Stimulated activated effector memory CD8-positive, alpha-beta T cell treated with anti-CD3 and anti-CD28 coated beads, Interleukin-12 subunit alpha, Interleukin-12 subunit beta, amount 100 ng/mL, for 72 hours (primary cell): ENCODE data around the gene SLPI.

Experiments used
- ATAC-seq: fragments of 150-1000 bp; cut with Tn5 transposase; 2 replicates; pipeline ENCODE4 v1.10.0; 2021
- DNase-seq, 2 donors: peaks; one replicate each; pipeline ENCODE4 v3.0.0; 2021 to 2022; ENCODE audit warnings: low spot score in 2 of 2
- H3K27ac Mint-ChIP-seq: one replicate; pipeline ENCODE4 v1.8.0; 2022; ENCODE audit warnings: mild to moderate bottlenecking, mixed read lengths
- H3K36me3 Mint-ChIP-seq: one replicate; pipeline ENCODE4 v1.8.0; 2022; ENCODE audit warnings: mild to moderate bottlenecking, mixed read lengths
- H3K4me1 Mint-ChIP-seq: one replicate; pipeline ENCODE4 v1.8.0; 2022; ENCODE audit warnings: mixed read lengths
- H3K4me3 Mint-ChIP-seq: one replicate; pipeline ENCODE4 v1.8.0; 2022; ENCODE audit warnings: mild to moderate bottlenecking, mixed read lengths
- H3K9me3 Mint-ChIP-seq: one replicate; pipeline ENCODE4 v1.8.0; 2022; ENCODE audit warnings: mixed read lengths

SLPI gene

DNA sequence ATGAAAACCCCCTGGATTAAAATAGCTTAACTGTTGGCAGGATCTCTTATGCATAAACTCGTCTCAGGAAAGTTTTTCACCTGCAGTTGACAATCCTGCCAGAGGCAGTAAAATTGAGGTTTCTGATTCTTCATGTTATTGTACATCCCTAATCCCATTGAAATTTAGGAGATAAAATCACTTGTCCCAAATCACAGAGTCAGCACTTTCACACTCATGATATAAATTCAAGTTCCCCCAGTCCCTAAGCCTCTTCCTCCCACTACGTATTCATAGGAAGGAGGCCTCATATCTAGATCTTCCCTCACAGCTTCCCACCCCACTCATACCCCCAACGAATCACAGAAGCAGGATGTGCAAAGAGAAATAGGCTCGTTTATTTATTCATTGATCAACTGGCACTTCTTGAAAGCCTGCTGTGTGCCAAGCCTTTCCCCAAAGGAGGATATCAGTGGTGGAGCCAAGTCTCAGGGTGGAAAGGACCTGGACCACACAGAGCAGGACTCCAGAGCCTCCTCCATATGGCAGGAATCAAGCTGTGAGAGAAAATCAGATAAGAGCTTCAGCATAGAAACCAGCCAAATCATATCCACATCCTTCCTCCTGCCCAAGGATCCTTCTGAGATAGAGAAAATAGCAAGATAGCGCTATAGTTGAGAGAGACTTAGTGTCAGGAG lies 2.3 kb downstream of the SLPI start:
- no peak overlapping the region for H3K4me3 Mint-ChIP-seq
- DNase-seq (no peak), ATAC-seq (no peak)
- H3K9me3 Mint-ChIP-seq: no peaks in the 10 kb centered on the region
- peaks cover 4% of the 10 kb centered on the region for H3K4me1 Mint-ChIP-seq
- no peaks in the 10 kb centered on the region for H3K36me3 Mint-ChIP-seq
- no peak overlapping the region for H3K27ac Mint-ChIP-seq

DNA sequence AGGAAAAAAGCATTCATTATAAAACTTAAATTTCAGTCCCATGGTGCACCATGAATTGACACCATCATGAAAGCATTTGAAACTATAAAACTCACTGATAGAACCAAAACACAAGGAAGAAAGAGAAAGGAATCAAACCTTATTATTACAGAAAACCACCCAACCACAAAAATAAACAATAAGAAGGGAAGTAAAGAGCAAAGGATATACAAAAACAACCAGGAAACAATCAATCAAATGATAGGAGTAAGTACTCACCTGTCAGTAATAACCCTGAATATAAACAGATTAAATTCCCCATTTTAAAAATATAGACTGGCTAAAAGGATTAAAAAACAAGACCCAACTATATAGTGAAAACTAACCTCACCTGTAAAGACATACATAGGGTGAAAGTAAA lies 5.8 kb downstream of the SLPI start:
- Mint-ChIP-seq H3K9me3 (no peaks in the 10 kb centered on the region), H3K4me1 (no peaks in the 10 kb centered on the region), H3K4me3 (no peak overlapping the region), H3K27ac (no peak overlapping the region), H3K36me3 (no peaks in the 10 kb centered on the region)
- ATAC-seq: no peak
- DNase-seq: no peak

DNA sequence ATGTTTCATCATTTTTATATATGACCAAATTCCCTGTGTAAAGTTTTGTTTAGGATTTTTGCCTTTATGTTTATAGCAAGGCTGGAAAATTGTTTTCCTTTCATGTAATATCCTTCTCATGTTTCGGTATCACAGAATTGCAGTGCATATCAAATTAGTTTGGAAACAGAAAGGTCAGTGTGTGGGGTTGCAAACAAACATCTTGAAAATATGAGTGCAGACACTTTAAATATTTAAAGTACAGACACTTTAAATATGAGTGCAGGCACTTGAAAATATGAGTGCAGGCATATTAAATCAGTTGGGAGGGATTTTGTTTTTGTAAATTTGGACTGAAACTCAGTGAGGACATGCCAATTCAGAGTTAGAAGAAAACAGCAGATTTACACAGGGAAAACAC lies 6.5 kb downstream of the SLPI start:
- ATAC-seq: no peak
- Mint-ChIP-seq H3K27ac (no peak overlapping the region), H3K4me1 (no peaks in the 10 kb centered on the region), H3K36me3 (no peaks in the 10 kb centered on the region), H3K9me3 (no peaks in the 10 kb centered on the region), H3K4me3 (no peak overlapping the region)
- DNase-seq: no peak

DNA sequence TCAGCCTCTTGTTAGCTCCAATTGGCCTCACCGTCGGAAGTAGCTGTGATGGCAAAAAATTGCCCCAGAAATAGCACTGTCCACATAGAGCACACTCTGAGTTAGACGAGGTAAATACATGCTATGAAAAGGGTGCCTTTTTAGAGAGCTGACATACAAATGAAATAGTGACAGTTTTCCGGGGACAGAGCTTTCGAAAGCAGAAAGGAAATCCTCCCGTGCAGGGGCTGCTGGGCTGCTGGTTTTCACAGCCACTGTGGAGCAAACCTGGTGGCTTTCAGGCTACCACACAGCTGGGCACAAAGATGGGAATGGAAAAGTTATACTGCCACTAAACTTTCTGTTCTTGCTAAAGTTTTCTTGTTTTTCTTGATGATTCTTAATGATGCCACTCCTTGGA lies 8.3 kb downstream of the SLPI start:
- Mint-ChIP-seq H3K9me3 (no peaks in the 10 kb centered on the region), H3K4me1 (no peaks in the 10 kb centered on the region), H3K4me3 (no peak overlapping the region), H3K36me3 (no peaks in the 10 kb centered on the region), H3K27ac (no peak overlapping the region)
- no peak for DNase-seq
- ATAC-seq: no peak

DNA sequence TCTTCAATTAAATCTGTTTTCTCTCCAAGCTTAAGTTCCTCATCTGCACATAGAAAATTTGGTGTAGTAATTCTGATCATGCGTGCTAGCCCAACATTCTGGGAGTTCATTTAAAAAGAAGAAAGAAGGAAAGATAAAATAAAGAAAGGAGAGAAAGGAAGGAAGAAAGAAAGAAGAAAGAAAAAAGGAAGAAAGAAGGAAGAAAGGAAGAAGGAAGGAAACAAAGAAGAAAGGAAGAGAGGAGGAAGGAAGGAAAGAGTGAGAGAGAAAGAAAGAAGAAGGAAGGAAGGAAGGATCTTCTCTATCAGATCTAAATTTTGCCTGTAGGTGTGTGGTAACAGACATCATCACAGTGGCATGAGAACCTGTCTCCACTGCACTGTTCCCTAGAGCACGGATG lies 16.2 kb downstream of the SLPI start:
- no peaks in the 10 kb centered on the region for H3K36me3 Mint-ChIP-seq
- no peak overlapping the region for H3K4me3 Mint-ChIP-seq
- H3K27ac Mint-ChIP-seq: no peak overlapping the region
- no peaks in the 10 kb centered on the region for H3K4me1 Mint-ChIP-seq
- no peak for DNase-seq
- ATAC-seq: no peak
- H3K9me3 Mint-ChIP-seq: peaks cover 7% of the 10 kb centered on the region

DNA sequence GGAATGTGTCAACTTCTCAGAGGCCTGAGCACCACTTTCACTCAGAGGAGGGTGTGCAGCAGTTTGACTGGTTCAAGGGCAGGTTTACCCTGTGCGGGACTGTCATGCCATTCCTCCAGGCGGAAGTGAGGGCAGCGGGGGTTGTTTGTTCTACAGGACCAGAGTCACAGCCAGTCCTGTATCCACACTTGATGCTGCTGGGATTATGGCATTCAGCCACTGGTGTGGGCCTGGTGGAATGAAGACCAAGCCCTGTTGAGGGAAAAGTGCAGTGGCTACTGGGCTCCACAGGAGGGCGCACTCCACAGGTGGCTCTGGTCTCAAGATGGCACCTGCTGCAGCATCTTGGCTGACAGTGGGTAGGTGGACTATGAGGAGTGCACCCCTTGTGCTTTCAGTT lies 18.4 kb downstream of the SLPI start:
- H3K9me3 Mint-ChIP-seq: peaks cover 7% of the 10 kb centered on the region
- H3K36me3 Mint-ChIP-seq: no peaks in the 10 kb centered on the region
- DNase-seq: no peak
- H3K27ac Mint-ChIP-seq: no peak overlapping the region
- no peak overlapping the region for H3K4me3 Mint-ChIP-seq
- ATAC-seq: no peak
- H3K4me1 Mint-ChIP-seq: no peaks in the 10 kb centered on the region

DNA sequence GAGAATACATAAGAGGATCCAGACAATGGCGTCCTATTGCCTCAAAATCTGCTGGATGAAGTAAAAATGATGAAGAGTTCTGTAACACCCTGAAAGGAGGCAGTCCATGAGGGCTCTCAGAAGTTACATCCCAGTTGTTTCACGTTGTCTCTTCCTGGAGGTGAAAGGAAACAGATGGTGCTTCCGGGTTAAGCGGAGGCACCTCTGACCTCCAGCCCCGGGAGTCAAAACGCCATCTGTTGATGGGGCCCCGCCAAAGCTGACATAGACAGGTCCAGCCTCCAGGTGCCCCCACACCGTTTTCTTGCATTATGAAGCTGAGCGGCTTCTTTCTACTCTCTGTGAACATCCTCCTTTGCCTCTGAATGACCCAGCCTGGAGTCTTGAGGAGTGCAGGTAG lies 23.7 kb downstream of the SLPI start:
- H3K27ac Mint-ChIP-seq: no peak overlapping the region
- no peaks in the 10 kb centered on the region for H3K36me3 Mint-ChIP-seq
- H3K9me3 Mint-ChIP-seq: peaks cover 7% of the 10 kb centered on the region
- H3K4me1 Mint-ChIP-seq: no peaks in the 10 kb centered on the region
- no peak for ATAC-seq
- no peak for DNase-seq
- H3K4me3 Mint-ChIP-seq: no peak overlapping the region

DNA sequence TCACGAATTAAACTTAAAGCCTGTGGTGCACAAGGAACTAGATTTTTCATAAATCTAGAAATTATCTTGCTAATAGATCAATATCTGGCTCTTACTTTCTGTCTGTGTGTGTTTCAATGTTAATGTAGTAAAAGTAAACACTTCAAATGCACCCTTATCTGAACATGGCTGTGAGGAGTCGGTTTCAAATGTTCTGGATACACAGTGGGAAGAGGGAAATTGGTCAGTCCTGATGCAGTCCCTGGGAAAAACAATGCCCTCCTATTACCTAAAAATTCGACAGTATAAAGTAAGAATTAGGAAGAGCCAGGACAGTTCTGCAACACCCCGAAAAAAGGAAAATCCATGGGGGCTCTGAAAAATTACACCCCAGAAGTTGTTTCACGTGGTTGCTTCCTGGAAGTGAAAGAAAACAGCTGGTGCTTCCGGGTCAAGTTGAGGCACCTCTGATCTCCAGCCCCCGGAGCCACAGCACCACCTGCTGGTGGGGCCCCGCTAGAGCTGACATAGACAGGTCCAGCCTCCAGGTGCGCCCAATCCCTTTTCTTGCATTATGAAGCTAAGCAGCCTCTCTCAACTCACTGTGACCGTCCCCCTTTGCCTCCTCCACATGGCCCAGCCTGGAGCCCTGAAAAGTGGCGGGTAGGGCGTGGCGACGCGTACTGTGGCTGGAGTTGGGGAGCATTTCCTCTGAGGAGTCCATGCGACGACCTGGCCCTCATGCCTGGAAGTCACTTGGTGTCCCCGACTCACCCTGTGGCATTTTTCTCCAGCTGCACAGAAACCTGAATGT lies 24.9 kb downstream of the SLPI start:
- Mint-ChIP-seq H3K9me3 (peaks cover 4% of the 10 kb centered on the region), H3K27ac (no peak overlapping the region), H3K4me1 (no peaks in the 10 kb centered on the region), H3K4me3 (no peak overlapping the region), H3K36me3 (no peaks in the 10 kb centered on the region)
- peak; percentile 31 to 74 for DNase-seq
- peak; percentile 56 for ATAC-seq

DNA sequence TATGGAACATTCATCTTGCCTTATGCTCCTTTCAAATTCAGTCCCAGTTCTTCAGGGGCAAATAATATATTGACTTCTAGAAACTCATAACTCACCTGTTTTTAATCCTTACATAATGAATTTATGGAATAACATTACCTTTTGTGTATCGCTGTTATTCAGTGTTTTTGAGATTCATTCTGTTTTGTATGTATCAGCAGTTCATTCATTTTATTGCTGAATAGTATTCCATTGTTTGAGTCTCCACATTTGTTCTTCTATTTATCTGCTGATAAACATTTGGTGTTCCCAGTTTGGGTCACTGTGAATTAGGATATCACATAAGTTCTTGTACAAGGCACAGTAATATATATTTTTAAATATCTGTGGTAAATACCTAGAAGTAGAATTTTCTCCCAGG lies 28.1 kb downstream of the SLPI start:
- no peaks in the 10 kb centered on the region for H3K36me3 Mint-ChIP-seq
- no peak overlapping the region for H3K27ac Mint-ChIP-seq
- no peaks in the 10 kb centered on the region for H3K9me3 Mint-ChIP-seq
- ATAC-seq: no peak
- no peak overlapping the region for H3K4me3 Mint-ChIP-seq
- DNase-seq: no peak
- no peaks in the 10 kb centered on the region for H3K4me1 Mint-ChIP-seq

DNA sequence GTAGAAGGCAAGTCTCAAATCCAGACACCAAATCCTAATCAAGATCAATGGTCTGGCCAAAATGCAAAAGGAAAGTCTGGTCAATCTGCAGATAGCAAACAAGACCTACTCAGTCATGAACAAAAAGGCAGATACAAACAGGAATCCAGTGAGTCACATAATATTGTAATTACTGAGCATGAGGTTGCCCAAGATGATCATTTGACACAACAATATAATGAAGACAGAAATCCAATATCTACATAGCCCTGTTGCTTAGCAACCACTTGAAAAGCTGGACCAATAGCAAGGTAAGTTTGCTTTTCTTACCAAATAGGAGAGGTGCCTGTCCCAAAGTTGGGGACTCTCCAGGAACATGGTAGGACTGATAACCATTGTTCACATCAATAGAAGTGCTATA lies 31.2 kb downstream of the SLPI start:
- Mint-ChIP-seq H3K36me3 (no peaks in the 10 kb centered on the region), H3K27ac (no peak overlapping the region), H3K9me3 (no peaks in the 10 kb centered on the region), H3K4me1 (no peaks in the 10 kb centered on the region), H3K4me3 (no peak overlapping the region)
- ATAC-seq (no peak), DNase-seq (no peak)

DNA sequence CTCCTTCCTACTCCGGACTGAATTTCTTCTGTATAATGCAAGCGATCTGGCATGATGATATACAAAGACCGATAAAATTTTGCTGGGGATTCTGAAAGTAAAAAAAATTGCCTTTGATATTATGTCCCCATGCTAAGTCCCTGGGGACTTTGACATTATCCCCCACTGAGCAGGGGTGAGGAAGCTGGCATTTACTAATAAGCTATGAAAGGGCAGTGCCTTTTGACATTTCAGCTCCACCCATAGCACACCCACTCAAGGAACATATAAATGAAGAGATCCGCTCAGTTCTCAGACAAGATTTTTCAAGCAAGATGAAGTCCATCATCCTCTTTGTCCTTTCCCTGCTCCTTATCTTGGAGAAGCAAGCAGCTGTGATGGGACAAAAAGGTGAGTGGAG lies 33.3 kb downstream of the SLPI start, which contains the start of gene SEMG2:
SEMG2 (plus strand) TSS at position 298 of the 400 bp plus-strand sequence; CDS start at position 315, 17 bp downstream.
- no peaks in the 10 kb centered on the region for H3K9me3 Mint-ChIP-seq
- no peaks in the 10 kb centered on the region for H3K36me3 Mint-ChIP-seq
- DNase-seq (no peak), ATAC-seq (no peak)
- no peak within 1 kb of the TSS for H3K27ac Mint-ChIP-seq
- H3K4me1 Mint-ChIP-seq: no peaks in the 10 kb centered on the region
- H3K4me3 Mint-ChIP-seq: no peak within 1 kb of the TSS

DNA sequence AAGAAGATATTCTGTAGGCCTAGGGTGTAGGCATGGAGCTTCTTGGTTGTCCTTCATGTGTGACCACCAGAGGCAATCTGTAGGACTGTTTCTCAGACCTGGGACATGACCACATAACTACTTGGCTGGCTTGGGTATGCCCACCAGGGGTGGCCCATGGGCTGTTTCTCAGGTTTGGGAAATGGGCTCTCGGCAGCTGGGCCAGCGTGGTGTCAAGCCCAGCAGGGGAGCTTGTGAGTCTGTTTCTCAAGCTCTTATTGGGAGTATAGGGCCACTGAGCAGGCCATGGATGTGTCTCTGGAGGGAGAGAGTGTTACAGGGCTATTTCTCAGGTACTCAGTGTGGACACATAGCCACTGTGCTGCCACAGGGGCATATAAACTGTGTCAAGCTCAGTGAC lies 35.7 kb downstream of the SLPI start:
- ATAC-seq (no peak), DNase-seq (no peak)
- Mint-ChIP-seq H3K36me3 (no peaks in the 10 kb centered on the region), H3K9me3 (no peaks in the 10 kb centered on the region), H3K4me1 (no peaks in the 10 kb centered on the region), H3K27ac (no peak overlapping the region), H3K4me3 (no peak overlapping the region)

DNA sequence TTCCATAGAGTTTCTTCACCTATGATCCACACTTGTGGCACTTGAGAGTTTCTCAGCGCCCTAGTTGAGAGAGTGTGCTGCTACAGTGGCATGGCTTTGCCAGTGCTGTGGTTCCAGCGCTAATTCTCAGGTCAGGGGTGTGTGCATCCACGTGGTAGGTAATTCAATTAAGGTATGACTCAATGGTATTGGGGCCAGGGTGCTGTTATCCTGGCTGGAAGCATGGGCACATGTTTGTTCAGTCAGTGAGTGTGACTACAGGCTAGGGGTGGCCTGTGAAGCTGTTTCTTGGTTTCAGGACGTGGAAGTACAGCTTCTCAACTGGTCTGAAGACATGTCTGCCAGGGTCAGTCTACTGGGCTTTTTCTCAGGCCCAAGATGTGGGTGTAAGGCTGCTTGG lies 36.2 kb downstream of the SLPI start:
- Mint-ChIP-seq H3K27ac (no peak overlapping the region), H3K9me3 (no peaks in the 10 kb centered on the region), H3K36me3 (no peaks in the 10 kb centered on the region), H3K4me1 (no peaks in the 10 kb centered on the region), H3K4me3 (no peak overlapping the region)
- DNase-seq (no peak), ATAC-seq (no peak)

DNA sequence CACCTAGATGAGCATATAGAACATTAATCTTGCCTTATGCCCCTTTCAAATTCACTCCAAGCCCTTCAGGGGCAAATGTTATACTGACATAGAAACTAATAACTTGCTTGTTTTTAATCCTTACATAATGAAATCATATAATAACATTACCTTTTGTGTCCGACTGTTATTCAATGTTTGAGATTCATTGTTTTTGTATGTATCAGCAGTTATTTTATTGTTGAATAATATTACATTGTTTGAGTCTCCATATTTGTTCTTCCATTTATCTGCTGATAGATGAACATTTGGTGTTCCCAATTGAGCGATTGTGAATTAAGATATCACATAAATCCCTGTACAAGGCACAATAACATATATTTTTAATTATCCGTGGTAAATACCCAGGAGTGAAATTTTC lies 41.5 kb downstream of the SLPI start:
- DNase-seq: no peak
- no peak overlapping the region for H3K27ac Mint-ChIP-seq
- H3K36me3 Mint-ChIP-seq: no peaks in the 10 kb centered on the region
- H3K4me3 Mint-ChIP-seq: no peak overlapping the region
- no peaks in the 10 kb centered on the region for H3K4me1 Mint-ChIP-seq
- no peak for ATAC-seq
- H3K9me3 Mint-ChIP-seq: no peaks in the 10 kb centered on the region

DNA sequence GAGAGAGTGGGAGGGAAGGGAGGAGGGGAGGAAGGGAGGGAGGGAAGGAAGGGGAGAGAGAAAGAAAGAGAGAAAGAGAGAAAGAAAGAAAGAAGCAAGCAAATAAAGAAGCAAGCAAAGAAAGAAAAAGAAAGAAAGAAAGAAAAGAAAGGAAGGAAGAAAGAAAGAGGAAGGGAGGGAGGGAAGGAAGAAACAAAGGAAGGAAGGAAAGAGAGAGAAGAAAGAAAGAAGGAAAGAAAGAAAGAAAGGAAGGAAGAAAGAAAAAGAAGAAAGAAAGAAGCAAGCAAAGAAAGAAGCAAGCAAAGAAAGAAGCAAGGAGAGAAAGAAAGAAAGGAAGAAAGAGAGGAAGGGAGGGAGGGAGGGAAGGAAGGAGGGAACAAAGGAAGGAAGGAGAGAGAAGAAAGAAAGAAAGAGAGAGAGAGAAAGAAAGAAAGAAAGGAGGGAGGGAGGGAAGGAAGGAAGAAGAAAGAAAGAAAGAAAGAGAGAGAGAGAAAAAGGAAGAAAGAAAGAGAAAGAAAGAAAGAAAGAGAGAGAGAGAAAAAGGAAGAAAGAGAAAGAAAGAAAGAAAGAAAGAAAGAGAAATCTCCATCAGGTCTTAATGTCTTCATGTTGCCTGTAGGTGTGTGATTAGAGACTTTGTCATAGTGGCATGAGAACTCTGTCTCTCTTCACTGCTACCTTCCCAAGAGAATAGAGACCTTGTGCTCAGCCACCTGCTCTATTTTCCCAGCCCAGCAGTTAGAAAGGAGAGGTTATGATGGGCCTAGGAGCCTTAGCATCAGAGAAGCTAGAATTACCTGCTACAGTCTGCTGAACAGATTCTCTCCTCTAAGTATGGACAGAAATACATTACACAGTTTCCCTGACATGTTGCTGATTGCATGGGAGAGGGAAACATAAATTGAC lies 42.5 kb downstream of the SLPI start:
- H3K4me3 Mint-ChIP-seq: no peak overlapping the region
- no peaks in the 10 kb centered on the region for H3K36me3 Mint-ChIP-seq
- no peaks in the 10 kb centered on the region for H3K9me3 Mint-ChIP-seq
- no peaks in the 10 kb centered on the region for H3K4me1 Mint-ChIP-seq
- no peak overlapping the region for H3K27ac Mint-ChIP-seq
- no peak for DNase-seq
- no peak for ATAC-seq
